Stimulated activated CD4-positive, alpha-beta T cell treated with anti-CD3 and anti-CD28 coated beads, Interleukin-15, amount 100 ng/mL, for 24 hours (primary cell): ENCODE data around the gene DCST2.

Experiments
- DNase-seq: peaks from one replicate; pipeline ENCODE4 v3.0.0-alpha.2; 2020

The DCST2 gene

DNA sequence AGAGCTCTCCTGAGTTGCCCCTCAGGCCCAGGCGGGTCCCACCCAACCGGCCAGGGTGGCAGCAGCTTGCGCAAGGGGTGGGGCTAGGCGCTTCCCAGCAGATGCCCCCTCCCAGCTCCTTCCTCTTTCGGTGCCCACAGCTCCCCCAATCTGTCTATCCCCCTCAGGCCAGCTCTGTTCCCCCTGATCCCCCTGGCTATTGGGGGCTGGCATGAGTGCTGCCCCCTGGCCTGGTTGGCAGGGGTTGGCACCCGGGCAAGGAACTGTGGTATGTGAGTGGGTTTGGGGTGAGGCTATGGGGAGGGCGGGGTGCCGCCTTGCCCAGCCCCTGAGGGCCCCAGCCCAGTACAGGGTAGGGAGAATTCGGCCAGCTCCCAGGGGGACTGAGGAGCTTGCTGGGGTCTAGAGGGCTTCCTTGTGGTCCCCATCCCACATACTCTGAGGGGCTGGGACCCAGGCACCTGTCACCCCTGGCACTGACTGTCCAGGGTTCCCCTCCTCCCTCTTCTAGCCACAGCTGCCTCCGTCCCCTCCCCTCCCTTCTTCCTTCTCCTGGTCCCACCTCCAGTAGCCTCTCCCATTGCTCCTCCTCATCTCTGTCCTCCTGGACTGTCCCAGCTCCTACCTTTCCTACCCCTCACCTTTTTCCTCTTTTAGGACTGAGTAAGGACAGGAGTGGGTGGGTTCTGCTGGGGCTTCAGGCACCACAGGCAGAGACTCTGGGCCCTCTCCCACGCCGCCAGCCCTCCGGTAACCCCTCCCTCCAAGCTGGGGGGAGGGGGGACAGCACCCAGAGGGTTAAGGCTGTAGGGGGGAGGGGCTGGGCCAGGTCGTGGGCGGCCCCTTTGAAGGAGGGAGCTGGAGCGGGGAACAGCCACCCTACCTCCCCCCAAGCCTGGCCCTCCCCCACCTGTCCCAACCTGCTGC, 25.3 kb downstream of the DCST2 start:
- DNase-seq, result peak; percentile 94

DNA sequence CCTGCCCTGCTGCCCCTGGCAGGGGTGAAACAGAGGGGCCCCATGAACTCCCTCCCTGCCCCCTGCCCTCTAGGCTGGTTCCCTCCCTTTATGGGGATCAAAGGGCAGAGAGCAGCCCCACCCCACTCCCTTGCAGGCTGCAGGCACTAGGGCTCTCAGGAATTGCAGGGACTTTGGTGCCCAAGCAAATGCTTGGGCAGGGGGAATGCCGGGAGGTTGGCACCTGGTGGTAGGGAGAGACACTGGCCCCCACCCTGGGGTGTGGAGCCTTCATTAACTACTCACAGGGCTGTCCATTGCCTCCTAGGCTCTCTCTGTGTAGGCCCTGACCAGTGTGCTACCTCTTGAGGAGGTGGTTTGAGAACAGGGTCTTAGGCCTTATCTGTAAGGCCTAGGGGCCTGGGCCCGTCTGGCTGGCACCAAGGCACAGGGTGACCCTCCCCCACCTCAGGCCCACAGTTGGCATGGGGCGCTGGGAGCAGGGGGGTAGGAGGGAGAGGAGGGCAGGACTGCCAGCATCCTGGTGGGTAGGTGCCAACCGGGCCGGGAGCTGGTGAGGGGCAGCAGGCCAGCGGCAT, 26.2 kb downstream of the DCST2 start:
- DNase-seq, result no peak

DNA sequence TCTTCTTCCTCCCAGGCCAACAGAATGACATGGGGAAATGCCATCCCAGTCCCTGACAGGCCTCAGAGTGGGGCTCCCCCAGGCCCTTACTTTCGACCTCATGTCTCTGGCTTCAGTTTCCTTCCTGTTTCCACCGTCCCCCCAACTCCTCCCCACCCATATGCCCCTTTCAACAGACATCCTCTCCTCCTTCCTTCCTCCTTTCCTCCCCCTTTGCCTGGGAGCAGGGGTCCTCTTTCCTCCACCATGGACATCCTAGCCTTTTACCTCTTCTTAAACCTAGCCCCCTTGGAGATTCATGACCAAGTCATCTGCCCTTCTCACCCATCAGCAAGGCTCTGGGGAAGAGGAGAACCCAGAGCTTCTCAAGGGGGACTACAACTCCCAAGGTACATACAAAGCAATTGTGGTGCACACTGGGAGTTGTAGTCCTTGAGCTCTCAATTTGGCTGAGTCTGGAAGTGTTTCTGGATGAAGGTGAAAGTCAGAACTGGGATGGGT, 26.9 kb downstream of the DCST2 start:
- peak; percentile 66 for DNase-seq

DNA sequence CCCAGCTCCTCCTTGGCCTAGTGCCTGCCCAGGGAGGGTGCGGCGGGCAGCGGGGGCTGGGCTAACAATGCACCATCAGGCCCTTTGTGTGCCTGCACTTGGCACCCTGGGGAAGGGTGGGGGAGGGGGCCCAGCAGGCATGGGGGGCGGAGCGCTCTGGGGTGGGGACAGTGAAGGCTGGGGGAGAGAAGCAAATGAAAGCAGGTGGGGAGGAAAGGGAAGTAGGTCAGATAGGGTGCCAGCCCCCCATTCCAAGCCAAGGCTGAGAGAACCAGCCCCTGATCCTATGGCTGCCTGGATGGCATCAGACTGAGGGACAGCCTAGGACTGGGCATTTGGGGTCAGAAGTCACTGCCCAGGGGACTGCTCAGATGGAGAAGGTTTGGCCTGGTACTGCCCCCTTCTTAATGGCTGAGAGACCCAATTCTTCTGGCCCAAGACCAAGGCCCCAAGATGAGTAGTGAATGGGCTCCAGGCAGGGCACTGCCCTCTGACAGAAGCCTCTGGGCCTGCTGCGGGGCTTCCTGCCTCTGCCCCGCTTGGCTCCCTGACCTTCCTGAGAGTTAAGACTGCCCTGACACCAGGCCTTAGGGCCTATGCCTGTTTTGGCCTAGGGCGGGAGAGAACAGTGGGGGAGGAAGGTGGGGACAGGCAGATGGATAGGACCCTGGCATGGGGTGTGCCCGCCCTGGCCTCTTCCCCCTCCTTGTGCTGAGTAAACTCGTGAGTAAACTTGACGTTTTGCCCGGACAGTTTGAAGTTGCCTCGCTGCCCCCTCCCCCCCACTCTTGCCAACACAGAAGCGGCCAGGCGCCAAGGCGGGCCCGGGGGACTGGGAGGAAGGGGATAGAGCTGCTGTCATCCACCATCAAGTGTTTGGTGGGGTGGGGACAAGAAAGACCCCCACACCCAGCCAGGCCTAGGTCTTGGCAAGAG, 28.2 kb downstream of the DCST2 start:
- DNase-seq, result no peak

DNA sequence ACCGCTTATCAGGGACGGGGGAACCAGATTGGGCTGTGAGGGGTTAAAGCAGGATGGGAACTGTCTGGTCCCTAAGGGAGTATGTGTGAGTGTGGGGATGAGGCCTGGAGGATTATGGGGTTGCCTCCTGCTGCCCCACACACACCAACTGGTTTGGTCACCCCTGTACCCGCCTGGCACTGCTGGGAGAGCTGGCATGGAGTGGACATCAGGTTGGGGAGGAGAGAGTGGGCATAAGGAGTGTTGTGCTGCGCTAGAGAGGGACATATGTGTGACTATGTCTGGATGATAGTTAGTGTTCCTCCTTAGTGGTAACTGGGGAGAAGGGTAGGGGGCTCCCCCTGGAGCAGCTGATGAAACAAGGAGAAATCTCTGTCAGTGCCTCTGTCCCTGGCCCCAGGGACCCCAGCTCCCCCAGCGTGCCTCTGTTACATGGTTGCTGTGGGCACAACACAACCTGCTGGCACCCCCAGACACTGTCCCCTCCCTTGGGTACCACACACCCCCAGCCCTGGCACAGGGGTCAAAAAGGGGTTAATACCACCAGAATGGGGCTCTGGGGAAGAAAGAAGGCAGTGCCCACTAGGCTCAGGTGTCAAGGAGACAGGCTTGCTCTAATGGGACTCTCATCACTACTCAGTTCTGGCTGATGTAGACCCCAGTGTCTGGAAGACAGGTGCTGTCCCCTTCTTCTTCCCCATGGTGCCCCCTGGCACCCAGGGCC, 29.1 kb downstream of the DCST2 start:
- DNase-seq, result no peak

DNA sequence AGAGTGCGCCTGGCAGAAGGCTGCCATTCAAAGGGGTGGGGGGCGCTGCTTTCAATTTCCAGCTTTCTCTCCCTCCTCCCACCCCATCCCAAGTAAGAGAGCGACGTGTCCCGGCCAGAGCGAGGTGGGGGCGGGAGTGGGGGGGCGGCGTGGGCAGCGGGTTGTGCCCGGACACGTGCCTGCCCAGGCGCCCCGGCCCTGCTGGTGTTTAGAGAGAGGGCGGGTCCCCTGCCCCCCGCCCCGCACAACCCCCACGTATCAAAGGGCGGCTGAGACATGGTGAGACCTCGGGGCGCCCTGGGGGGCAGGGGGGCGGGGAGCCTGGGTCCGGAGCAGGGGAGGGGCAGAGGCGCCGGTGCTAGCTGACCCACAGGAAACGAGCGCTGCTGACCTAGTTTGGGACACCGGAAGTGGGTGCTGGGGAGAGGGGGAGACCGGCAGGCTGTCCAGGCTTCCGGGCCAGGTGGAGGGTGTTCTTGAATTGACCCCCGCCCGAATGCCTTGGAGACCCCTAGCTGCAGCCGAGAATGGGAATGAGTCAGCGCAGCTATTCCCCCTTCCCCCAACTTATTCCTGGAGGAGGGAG, 29.7 kb downstream of the DCST2 start:
- DNase-seq, result no peak

DNA sequence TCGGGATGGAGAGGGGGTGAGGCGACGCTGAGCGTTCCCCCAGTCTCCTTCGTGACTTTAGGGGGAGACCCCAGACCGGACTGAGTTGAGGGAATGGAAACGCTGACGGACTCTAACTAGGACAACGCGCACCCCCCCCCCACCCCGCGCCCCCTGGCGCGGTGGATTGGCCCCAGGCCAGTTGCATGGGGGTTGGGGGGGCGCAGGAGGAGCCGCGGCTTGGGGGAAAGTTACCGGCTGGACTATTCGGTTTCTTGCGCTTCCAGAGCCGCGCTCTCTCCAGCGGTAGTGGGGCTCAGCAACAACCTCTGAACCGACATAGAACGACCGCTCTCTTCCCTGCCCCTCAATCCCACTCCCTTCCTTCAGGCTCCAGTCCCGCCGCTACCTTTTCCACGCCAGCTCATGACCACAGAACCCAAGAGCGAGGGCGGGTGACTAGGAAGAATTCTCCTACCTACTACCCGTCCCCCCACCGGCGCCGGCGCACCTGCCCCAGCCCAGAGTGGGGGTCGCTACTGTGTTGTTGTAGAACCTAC, 30.3 kb downstream of the DCST2 start:
- DNase-seq, result no peak

DNA sequence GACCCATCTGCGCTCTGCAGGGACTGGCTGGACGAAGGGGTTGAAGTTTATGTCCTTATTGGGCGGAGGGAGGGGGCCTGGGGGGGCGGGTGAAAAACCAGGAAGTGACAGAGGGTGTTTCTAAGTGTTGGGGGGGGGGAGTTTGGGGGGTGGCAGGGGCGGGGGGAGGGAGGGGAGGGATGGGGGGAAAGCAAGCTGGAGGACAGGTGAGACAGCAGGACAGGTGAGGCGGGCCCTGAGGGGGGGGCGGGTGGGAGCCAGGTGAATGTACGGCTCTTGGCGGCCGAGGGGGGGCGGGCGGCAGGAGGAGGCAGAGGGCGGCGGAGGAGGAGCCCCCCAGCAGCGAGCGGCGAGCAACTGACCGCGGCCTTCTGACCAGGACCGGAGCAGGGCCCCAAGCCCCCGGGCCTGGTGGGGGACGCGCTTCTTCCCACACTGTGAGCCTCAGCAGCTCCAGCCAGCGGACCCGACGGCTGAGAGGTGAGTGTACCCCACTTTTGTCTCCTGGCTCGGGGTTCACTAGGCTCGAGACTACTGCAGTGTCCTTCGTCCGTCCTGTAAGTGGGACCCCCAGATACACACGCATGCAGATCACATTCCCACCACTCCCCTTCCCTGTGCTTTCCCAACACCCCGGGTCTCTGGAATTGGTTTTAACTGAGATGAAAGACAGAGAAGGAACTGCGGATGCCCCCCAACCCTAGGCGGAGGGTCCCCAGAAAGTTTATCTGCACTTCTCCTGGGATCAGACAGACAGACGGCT, 30.9 kb downstream of the DCST2 start, which contains the start of gene ZBTB7B:
ZBTB7B (plus strand) TSS at position 339 of the 763 bp plus-strand sequence. CDS start 11,859 bp downstream, outside the sequence.
- DNase-seq, result no peak

DNA sequence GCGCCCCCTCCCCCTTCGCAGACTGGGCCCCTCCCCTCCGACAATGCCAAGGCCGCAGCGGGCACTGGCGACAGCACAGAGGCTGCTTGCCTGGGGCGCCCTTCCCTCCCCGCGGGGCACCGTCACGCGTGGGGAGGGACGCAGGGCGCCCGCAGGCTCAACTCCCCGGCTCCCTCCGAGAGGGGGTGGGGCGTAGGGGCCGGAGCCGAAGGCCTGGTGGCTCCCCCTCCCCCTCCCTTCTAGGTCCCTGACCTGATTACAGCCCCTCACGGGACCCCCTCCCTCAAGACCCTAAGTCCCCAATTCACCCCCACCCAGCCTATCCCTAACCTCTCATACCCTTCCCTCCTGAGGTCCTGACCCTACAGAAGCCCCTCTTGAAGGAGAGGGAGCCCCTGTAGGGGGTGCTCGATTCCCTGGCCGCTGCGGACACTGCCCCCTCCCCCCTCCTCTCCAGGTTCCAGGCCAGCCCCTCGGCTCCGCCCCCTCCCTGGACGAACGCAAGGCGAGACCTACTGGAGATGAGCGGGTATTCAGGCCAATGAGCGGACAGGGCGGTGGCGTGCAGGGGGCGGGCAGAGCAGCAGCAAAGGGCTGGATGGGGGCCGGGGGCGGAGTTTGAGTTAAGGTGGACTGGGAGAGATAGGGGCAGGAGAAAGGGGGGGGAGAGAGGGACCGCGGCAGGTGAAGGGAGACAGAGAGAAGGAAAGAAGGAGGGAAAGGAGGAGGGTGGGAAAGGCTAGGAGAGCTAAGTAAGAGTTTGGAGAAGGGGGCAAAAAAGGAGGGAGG, 31.7 kb downstream of the DCST2 start:
- peak; percentile 100 for DNase-seq

DNA sequence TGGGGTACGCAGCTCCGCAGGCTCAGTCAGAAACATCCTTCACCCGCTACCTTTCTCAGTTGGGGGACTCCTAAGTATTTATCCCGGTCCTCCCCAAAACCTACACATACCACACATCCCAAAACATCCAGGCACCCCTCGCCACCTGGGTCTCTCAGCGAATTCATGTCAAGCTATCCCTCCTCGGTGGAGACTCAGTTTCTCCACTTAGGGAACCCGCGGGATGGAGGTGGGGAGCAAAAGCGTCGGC, 32.2 kb downstream of the DCST2 start:
- DNase-seq, result no peak

DNA sequence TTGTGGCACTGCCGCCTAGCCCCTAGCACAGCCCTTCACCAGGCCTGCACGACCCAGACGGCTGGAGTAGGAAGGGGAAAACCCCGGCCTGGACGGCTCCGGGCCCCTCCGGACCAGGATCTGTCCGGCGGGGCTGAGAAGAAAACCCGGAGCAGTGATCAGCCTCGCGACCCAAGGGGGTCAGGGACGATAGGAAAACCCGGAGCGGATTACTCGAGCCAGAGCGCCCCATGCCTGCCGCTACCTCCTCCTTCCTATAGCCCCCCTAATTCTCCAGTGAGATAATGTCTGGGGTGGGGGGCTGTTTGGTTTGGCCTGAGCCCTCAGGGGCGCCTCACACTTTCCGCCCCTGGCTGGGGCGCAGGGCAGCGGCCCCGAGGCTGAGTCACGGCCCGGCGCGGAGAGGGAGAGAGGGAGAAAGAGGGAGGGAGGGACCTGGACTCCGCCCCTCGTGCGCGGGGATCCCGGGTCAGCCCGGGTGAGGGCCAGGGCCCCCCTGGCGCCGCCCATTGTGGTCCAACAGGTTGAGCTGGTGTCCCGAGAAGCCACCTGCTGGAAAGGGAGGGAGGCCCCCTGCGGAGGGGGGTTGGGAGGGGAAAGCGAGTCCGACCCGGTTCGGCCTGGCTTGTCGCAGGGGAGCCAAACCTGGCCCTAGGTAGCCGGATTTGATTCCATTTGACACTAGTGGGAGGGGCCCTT, 32.7 kb downstream of the DCST2 start:
- DNase-seq, result peak; percentile 94

DNA sequence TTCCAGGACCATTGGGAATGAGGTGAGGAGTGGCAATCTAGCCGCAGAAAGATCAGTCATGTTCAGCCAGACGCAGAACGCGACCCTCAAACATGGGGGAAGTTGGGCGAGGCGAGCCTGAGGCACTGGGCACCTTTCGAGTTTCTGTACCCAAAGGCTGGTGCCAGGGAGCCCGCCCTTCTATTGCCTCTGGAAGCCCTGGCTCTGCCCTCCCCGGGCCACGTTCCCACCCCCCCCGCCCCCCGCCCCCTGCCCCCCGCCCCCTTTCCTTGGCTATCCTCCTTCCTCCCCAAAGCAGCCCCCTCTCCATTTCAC, 33.2 kb downstream of the DCST2 start:
- DNase-seq, result peak; percentile 63

DNA sequence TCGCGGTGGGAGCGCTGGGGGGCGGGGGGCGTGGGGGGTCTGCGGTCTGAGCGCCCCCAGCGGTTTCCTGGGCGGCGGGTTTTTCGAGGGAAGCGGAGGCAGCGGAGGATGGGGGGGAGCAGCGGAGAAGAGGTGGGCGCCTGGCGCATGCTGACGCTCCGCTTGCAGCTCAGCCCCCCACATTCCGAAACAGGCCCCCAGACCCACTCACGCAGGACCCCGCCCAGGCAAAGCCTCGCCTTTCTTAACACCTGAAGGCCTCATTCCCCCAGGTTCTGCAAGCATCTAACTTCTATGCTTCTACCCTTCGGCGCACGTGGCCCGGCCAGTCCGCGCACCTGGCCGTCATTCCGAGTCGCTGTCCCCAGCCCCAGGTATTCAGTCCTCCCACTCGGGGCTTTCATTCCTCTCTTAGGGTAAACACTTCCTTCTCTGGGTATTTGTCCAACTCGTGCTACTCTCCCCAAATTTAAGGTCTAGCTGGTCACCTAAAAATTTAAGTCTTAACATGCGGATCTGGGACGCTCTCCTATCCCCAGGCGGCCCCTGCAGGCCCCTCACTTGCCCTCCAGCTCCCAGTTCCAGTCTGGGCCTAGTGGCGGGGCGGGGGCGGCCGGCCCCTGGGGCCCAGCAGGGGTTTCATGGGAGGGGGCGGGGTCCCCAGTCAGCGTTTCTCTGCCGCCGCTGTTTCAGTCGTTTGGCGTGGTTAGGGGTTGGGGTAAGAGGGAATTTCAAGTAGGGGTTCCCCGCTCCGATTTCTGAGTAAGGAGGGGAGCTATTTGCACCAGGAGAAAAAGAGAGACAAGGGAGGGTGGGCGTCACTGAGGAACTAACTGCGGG, 33.8 kb downstream of the DCST2 start:
- peak; percentile 85 for DNase-seq

DNA sequence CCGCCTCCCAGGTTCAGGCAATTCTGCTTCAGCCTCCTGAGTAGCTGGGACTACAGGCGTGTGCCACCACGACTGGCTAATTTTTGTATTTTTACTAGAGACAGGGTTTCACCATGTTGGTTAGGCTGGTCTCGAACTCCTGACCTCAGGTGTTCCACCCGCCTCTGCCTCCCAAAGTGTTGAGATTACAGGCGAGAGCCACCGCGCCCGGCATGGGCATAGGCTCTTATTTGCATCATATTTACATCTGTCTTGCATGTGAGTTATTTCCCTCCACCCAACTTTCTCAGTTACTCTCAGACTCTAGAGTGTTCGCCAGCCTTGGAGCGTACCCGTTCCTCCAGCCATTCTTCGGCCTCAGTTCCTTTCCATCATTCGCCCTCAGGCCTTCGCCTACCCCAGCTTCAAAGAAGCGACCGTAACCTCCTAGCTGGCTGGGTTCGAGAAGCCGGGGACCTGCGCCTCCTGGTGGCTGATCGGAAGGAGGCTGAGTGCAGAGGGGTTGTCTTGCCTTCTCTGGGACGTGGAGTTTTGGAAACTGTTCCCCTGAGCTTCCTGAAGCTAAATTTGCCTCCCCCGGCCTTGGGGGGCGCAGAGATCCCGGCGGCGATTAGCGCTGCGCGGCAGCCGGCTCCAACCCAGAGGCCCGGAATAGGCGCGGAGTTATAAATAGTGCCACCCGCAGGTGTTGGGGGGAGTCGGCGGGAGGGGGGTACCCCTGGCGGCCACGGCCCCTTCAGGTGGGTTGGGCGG, 34.6 kb downstream of the DCST2 start:
- peak; percentile 88 for DNase-seq

DNA sequence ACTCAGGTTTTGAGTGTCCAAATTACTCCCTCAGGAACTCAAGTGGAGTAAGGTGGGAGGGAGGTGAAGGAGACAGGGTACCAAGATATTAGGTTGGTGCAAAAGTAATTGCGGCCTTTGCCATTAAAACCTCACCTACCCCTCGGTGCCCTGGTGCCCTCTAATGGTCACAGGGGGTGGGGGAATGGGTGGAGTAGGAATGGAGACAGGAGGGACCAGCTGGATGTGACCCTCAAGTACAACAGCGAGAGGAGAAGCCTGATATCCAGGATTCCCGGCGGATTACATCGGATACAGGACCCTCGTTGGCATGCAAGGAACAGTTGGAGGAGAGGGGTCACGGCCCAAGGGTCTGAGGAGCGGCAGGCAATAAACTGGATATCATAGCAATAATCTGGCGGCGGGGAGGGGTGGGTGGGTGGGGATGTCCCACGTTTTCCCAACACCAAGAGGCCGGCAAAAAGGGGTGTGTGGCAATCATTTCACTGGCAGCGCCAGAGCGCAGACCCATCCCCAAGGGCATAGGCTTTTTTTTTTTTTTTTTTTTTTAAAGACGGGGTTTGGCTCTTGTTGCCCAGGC, 35.3 kb downstream of the DCST2 start:
- DNase-seq, result no peak

DNA sequence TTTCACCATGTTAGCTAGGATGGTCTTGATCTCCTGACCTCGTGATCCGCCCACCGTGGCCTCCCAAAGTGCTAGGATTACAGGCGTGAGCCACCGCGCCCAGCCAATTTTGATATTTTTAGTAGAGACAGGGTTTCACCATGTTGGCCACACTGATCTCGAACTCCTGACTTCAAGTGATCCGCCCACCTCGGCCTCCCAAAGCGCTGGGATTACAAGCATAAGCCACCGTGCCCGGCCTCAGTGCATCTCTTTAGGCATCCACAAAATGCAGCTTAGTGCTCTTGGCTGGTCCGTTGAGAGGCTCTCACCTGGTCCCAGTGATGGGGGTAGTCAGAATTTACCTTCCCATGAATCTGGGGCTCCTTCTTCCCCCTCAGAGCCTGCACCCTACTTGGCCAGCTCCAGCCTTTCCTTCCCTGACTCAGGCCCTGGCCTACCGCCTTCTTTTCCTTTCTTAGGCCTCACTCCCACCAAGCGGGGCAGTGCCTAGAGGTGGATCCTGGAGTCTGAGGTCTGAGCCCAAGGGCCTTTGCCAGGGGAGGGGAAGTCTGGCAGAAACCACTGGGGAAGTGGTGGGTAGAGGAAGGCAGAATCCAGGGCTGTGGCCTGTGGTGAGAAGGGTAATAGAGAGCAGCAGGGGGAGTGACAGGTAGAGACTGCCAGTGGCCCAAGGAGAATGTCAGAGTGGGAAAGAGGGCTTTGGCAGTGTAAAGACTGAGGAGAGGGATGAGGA, 36.4 kb downstream of the DCST2 start:
- DNase-seq, result no peak
